PC-9 (cell line): ENCODE data around the gene ASB5.

Experiments used
- CTCF ChIP-seq: fragments of 200-600 bp; sonication (generic); conservative IDR thresholded peaks from 2 replicates; pipeline ENCODE4 v1.6.1; 2017; ENCODE audit warnings: mixed run types, antibody characterized with exemption, mild to moderate bottlenecking, moderate library complexity
- EZH2 ChIP-seq: fragments of 200-600 bp; sonication (generic); IDR thresholded peaks from 2 replicates; pipeline ENCODE4 v1.8.0; 2017; ENCODE audit warnings: antibody characterized with exemption, low read depth

GRCh38 chr4:176307666-176307930 is 38.6 kb upstream of the ASB5 start:
- TF ChIP-seq CTCF (no peak), EZH2 (no peak)
